Heart left ventricle (tissue), 16 donors: ENCODE data around the gene CDH13. TPM values are rescaled to one million over a fixed set of nuclear protein-coding genes. Genes with fewer than 3 reads are reported as not detected.
A peak's percentile ranks its signal among the peaks of the same experiment; 100 is the strongest.

Source experiments
- ATAC-seq, 4 donors: fragments of 200-7000 bp; cut with Tn5 transposase; one replicate each; pipeline ENCODE4 v1.9.1; 2020 to 2022; ENCODE audit warnings: moderate library complexity in 4 of 4, mild to moderate bottlenecking in 3 of 4, moderate number of reproducible peaks in 1 of 4
- DNase-seq, 5 donors: peaks; one replicate each; pipeline ENCODE4 v3.0.0-alpha.2; 2020
- H3K27ac ChIP-seq, 12 donors: fragments of 200-600 bp; sonication (generic) in 4 of 12; one replicate each; pipeline versions ENCODE4 v1.5.0 to v1.8.0; 2016 to 2022; ENCODE audit warnings: mild to moderate bottlenecking in 2 of 12
- H3K27me3 ChIP-seq, 9 donors: fragments of 200-600 bp; sonication (generic) in 2 of 9; one replicate each; pipeline versions ENCODE4 v1.5.1 to v1.8.0; 2016 to 2022; ENCODE audit warnings: mild to moderate bottlenecking in 3 of 9
- H3K36me3 ChIP-seq, 9 donors: fragments of 200-600 bp; sonication (generic) in 2 of 9; one replicate each; pipeline versions ENCODE4 v1.5.0 to v1.8.0; 2018 to 2022; ENCODE audit warnings: mild to moderate bottlenecking in 2 of 9
- H3K4me1 ChIP-seq, 12 donors: fragments of 200-600 bp; sonication (generic) in 4 of 12; one replicate each; pipeline versions ENCODE4 v1.5.0 to v1.8.0; 2016 to 2022; ENCODE audit warnings: mild to moderate bottlenecking in 3 of 12
- H3K4me3 ChIP-seq, 12 donors: fragments of 200-600 bp; sonication (generic) in 4 of 12; one replicate each; pipeline versions ENCODE4 v1.5.0 to v1.8.0; 2017 to 2022; ENCODE audit warnings: mild to moderate bottlenecking in 9 of 12, moderate library complexity in 4 of 12
- H3K9me3 ChIP-seq, 12 donors: fragments of 200-600 bp; sonication (generic) in 4 of 12; one replicate each; pipeline versions ENCODE4 v1.5.0 to v1.8.0; 2016 to 2022; ENCODE audit warnings: mild to moderate bottlenecking in 1 of 12
- POLR2A ChIP-seq, 2 donors: fragments of 450-650 bp; IDR thresholded peaks; one replicate each; pipeline ENCODE4 v1.6.1; 2017; ENCODE audit warnings: antibody characterized with exemption in 2 of 2, mild to moderate bottlenecking in 2 of 2, moderate library complexity in 2 of 2
- WGBS, 4 donors: extraction: QIAGEN DNeasy Blood & Tissue Kit in 2 of 4; methylation state at CpG; one replicate each; pipeline versions ENCODE4 v1.1.5 to v1.1.7; 2013 to 2018; 5-methylcytosine and 5-hydroxymethylcytosine counted together
- intact Hi-C, 10 donors: fragments of 100-400 bp; cut with DNase I; formaldehyde crosslinking; loops; one replicate each; pipeline versions ENCODE4 v1.11.1 to v1.14.2; 2022
- polyA plus RNA-seq, 2 donors: library from polyadenylated mRNA; stranded (reverse); fragments of 200-250 nt; gene quantifications; one replicate each; pipeline ENCODE4 v1.2.3, GENCODE V29; 2013
- total RNA-seq, 9 donors: library from RNA; depleted of rRNA in 2 of 9; stranded (reverse); fragments of >200 nt in 2 of 9; fragmentation: NEBNext Ultra II Directional in 3 of 9; extraction: Animal tissue kit (Norgen Biotek cat#: 25700) in 3 of 9; gene quantifications; one replicate each; pipeline versions ENCODE4 v1.1.0 to v1.2.4, GENCODE V29; 2016 to 2023
- TF ChIP-seq, protein P1 (sequence below), 12 donors: fragments of 200-600 bp; sonication (generic) in 4 of 12; IDR thresholded peaks; one replicate each; pipeline versions ENCODE4 v1.5.0 to v1.8.0; 2018 to 2022; ENCODE audit warnings: antibody characterized with exemption in 12 of 12, mild to moderate bottlenecking in 5 of 12
- donor health status: ischemic (EF 13 %, LVEDD 7.1; RV severe dilation, severe dysfunction).
- donor health status: healthy with polysubstance abuse.
- donor health status: DM: no; HTN: yes; CAD: no.
- donor health status: DM: no; HTN: no; CAD: no.
- donor health status: ischemic (EF 25% LVEDD 6.9; RV normal size, moderate dysfunction).
- donor health status: ischemic (EF 25% LVEDD 5.7; RV mildly dilated, moderate dysfunction).
- donor health status: healthy.
- donor health status: DM: yes; HTN: yes; CAD: no.
- donor health status: ischemic (EF 35%, LVEDD 5.7; RV mildly dilated, moderate dysfunction).
- donor health status: nonischemic (EF 11% LVEDD 7.7; RV severe dilation, severe dysfunction).
- donor health status: DM: yes; HTN: yes; CAD: no.
- donor health status: PGD.
- donor health status: ischemic (EF 29% LVEDD 5.4; RV normal size, mild dysfunction).
- donor health status: nonischemic (EF 23%, LVEDD 6.1; RV moderate dilation, normal function).

Gene CDH13
- total and polyA plus RNA-seq, 11 donors: 15.0 to 172 (median 137) TPM

DNA sequence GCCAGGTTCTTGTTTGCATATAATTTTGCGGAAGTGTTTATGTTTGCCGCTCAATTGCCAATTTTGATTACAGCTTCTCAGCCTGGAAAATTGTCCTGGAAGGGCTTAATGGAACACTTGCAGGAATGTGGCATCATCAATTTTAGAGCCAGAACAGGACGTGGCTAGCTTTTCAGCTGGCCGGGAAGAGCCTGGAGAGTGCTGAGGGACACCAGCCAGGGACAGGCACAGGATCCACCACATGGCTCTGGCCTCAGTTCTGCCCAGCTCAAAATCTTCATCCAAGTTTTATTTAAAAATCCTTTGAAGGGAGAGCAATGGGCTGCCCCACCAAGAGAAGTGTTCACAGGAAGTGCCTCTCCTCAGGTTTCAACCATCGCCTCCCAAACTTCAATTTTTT lies 893.8 kb downstream of the CDH13 start:
- DNase-seq: no peak
- ATAC-seq: peak in 1 of 4 donors; percentile 45
- Histone ChIP-seq H3K4me3 (no peak overlapping the region), H3K9me3 (peaks cover 0 to 11% (median 2%) of the 10 kb centered on the region in 12 donors), H3K36me3 (no peaks in the 10 kb centered on the region), H3K4me1 (no peaks in the 10 kb centered on the region), H3K27ac (no peak overlapping the region), H3K27me3 (no peaks in the 10 kb centered on the region)
- intact Hi-C loops: no loop called here
- WGBS, 4 donors: 78 to 88% (median 81%) methylated on average over 5 of the region's 5 CpGs
- no peak for TF ChIP-seq POLR2A (IDR thresholded peaks at IDR 0.05)
- TF ChIP-seq, protein P1, sequence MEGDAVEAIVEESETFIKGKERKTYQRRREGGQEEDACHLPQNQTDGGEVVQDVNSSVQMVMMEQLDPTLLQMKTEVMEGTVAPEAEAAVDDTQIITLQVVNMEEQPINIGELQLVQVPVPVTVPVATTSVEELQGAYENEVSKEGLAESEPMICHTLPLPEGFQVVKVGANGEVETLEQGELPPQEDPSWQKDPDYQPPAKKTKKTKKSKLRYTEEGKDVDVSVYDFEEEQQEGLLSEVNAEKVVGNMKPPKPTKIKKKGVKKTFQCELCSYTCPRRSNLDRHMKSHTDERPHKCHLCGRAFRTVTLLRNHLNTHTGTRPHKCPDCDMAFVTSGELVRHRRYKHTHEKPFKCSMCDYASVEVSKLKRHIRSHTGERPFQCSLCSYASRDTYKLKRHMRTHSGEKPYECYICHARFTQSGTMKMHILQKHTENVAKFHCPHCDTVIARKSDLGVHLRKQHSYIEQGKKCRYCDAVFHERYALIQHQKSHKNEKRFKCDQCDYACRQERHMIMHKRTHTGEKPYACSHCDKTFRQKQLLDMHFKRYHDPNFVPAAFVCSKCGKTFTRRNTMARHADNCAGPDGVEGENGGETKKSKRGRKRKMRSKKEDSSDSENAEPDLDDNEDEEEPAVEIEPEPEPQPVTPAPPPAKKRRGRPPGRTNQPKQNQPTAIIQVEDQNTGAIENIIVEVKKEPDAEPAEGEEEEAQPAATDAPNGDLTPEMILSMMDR (IDR thresholded peaks at IDR 0.05): no peak

DNA sequence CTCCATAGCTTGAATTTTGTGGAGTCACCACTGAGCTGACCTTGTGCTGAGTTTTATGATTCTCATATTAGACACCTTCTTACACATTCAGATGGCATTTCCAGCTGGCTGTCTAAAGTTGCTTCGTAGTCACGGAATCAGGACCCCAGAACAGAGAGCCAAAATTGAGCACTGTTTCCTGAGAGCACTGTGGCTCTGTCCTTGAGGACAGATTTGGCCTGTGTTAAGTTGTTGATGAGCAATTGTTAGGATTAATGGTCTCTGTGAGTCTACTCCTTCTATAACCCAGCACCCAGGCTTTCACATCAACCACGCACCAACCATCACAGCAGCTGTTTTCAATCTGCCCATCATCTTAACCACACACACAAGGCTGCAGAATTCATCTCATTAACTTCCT lies 903.5 kb downstream of the CDH13 start:
- no peak overlapping the region for H3K4me3 ChIP-seq
- no peaks in the 10 kb centered on the region for H3K4me1 ChIP-seq
- TF ChIP-seq POLR2A (IDR thresholded peaks at IDR 0.05): no peak
- TF ChIP-seq, protein P1 (IDR thresholded peaks at IDR 0.05): no peak
- H3K36me3 ChIP-seq: no peaks in the 10 kb centered on the region
- H3K27ac ChIP-seq: no peak overlapping the region
- DNase-seq: no peak
- no peak for ATAC-seq
- intact Hi-C loops: no loop called here
- H3K9me3 ChIP-seq: no peaks in the 10 kb centered on the region
- no peaks in the 10 kb centered on the region for H3K27me3 ChIP-seq
- WGBS, 4 donors: 87 to 100% (median 95%) methylated on average over 3 of the region's 3 CpGs

DNA sequence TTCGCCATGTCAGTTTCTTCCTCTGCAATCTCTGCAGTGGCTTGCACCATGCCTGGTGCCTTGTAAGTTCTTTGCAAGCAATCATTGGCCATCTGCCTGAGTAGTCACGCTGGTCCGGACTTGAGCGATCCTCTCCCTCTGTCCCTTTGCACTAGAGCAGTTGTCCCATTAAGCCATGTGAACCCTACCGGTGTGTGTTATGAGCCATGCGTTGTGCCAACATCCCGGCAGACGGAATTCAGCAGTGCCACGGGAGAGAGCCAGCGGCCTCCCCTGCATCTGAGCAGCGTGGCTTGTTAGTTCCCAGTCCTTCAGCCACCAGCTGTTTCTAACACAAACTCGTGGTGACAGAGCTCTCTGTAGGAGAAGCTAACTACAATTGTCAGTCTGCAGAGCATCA lies 905.9 kb downstream of the CDH13 start:
- DNase-seq: no peak
- H3K27me3 ChIP-seq: no peaks in the 10 kb centered on the region
- no peaks in the 10 kb centered on the region for H3K36me3 ChIP-seq
- H3K4me3 ChIP-seq: no peak overlapping the region
- TF ChIP-seq, protein P1 (IDR thresholded peaks at IDR 0.05): no peak
- no peak for TF ChIP-seq POLR2A (IDR thresholded peaks at IDR 0.05)
- no peak for ATAC-seq
- no peaks in the 10 kb centered on the region for H3K9me3 ChIP-seq
- H3K4me1 ChIP-seq: no peaks in the 10 kb centered on the region
- no peak overlapping the region for H3K27ac ChIP-seq
- intact Hi-C loops: no loop called here
- WGBS, 4 donors: 83 to 92% (median 88%) methylated on average over 12 of the region's 12 CpGs

DNA sequence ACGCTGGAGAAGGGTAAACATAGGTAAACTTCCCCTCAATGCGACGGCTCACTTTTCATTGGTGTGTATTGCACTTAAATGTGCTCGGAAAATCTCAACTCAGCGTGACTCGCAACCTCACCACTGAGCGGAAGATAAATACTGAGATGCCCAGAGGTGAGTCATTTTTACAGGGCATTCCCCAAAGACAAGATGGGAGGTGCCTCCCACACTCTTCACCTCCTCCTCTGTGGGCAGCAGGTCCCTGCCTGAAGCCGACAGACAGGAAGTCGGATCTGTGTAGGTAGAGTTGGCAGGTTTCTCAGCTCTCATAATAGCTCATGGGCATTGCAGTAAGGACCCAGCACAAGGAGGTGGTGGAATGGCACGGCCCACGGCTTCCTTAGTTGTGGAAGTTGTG lies 906.4 kb downstream of the CDH13 start:
- H3K36me3 ChIP-seq: no peaks in the 10 kb centered on the region
- 86 to 92% (median 90%) methylated on average over 11 of the region's 11 CpGs for WGBS, 4 donors
- TF ChIP-seq, protein P1 (IDR thresholded peaks at IDR 0.05): no peak
- TF ChIP-seq POLR2A (IDR thresholded peaks at IDR 0.05): no peak
- ATAC-seq (no peak), DNase-seq (no peak)
- H3K9me3 ChIP-seq: no peaks in the 10 kb centered on the region
- no peak overlapping the region for H3K27ac ChIP-seq
- H3K4me3 ChIP-seq: no peak overlapping the region
- intact Hi-C loops: no loop called here
- no peaks in the 10 kb centered on the region for H3K4me1 ChIP-seq
- H3K27me3 ChIP-seq: no peaks in the 10 kb centered on the region
